GM20000 (cell line): ENCODE data around the gene KDF1.

Experiments used
- DNase-seq: peaks from one replicate; pipeline ENCODE4 v3.0.0; 2012; ENCODE audit warnings: low spot score
- TF ChIP-seq, protein P1 (sequence below): IDR thresholded peaks from 2 replicates; pipeline ENCODE4 v1.5.1; 2012; ENCODE audit warnings: mild to moderate bottlenecking, control low read depth; ENCODE audit errors: extremely low read depth, missing control alignments

Gene KDF1

DNA sequence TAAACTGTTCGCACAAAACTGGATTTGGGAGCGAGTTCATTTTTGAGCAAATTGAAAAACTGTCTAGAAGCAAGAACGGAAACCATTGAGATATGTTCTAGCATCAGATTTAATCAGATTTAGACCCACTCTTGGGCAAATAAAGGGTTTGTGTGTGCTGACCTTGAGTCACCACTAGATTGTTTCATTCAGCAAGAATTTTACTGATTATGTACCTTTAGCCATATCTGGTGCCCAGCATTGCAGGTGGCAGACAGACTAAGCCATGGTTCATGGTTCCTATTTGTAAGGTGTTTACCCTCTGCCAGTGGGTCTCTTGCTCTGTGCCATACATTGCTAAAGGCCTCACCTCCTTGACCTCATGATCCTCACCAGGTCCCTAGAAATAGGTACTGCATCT lies 37.4 kb downstream of the KDF1 start:
- DNase-seq, result no peak
- TF ChIP-seq, protein P1, sequence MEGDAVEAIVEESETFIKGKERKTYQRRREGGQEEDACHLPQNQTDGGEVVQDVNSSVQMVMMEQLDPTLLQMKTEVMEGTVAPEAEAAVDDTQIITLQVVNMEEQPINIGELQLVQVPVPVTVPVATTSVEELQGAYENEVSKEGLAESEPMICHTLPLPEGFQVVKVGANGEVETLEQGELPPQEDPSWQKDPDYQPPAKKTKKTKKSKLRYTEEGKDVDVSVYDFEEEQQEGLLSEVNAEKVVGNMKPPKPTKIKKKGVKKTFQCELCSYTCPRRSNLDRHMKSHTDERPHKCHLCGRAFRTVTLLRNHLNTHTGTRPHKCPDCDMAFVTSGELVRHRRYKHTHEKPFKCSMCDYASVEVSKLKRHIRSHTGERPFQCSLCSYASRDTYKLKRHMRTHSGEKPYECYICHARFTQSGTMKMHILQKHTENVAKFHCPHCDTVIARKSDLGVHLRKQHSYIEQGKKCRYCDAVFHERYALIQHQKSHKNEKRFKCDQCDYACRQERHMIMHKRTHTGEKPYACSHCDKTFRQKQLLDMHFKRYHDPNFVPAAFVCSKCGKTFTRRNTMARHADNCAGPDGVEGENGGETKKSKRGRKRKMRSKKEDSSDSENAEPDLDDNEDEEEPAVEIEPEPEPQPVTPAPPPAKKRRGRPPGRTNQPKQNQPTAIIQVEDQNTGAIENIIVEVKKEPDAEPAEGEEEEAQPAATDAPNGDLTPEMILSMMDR, result no peak

DNA sequence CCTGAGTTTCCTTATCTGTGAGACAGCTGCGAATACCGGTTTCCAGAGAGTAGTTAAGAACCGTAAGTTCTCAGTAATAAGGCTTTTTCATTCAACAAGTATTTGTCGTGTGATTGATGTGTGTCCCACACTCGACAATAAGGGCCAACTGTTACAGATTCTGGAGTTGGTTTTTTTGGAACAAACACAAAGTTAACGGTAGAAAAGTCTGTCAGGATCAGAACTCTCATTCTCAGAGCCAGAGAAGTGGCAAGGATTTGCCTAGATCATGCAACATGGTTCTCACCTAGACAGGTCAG lies 37.9 kb downstream of the KDF1 start:
- TF ChIP-seq, protein P1, result no peak
- no peak for DNase-seq

DNA sequence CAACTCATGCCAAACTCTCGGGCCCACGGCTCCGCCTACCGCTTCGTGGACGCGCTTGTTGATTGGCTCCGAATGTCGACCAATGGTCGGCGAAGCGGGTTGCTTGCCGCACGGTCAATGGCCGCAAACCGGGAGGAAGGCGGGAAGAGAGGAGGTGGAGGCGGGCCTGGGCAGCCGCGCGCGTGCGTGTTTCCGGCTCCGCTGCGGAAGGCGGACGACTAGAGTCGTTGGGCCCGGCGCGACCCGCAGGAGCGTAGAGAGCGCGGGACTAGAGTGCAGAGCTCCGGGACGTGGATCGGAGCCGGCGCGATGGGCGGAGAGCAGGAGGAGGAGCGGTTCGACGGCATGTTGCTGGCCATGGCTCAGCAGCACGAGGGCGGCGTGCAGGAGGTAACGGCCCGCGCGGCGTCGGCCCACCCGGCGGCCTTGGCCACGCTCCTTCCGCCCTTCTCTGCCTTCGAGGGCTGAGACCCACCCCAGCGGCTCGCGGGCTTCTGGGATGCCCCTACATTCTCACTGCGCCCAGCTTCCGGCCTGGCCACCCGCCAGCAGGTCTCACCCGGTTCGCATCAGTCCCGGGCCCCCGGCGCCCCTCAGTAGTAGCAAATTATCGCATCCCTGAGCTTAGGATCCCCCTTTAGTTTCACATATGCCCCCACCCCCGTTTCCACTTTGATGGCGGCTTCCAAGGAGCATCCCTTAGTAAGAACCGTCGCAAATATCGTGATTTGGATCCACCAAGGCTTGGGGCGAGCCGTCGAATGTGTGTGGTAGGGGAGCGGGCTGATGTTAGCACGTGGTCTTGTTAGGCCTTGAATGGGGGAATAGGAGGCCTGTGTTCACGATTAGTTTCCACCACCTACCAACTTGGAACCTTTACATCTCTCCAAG lies 38.5 kb downstream of the KDF1 start, which contains the start of gene NUDC:
NUDC (plus strand) TSS at position 204 of the 891 bp plus-strand sequence; CDS start at position 310, 106 bp downstream.
- DNase-seq, result peak; percentile 97
- TF ChIP-seq, protein P1, result no peak

DNA sequence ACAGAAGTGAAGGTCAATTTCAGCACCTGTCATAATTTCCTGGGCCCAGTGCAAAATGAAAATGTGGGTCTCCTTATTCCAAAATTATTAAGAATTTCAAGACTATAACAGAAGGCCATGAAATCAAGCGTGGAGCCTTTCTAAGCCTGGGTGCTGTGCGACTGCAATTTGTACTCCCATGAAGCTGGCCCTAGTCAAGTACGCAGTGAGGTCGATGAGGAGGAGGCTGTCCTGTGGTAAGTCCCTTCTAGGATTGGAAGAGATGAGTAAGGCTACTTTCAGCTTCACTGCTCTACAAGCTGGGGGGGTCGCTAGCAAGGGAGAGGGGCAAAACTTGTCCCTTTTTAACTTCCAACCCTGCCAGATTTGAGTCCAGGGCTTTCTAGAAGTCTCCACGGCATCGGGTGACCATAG lies 39.1 kb downstream of the KDF1 start:
- TF ChIP-seq, protein P1, result no peak
- DNase-seq, result no peak

DNA sequence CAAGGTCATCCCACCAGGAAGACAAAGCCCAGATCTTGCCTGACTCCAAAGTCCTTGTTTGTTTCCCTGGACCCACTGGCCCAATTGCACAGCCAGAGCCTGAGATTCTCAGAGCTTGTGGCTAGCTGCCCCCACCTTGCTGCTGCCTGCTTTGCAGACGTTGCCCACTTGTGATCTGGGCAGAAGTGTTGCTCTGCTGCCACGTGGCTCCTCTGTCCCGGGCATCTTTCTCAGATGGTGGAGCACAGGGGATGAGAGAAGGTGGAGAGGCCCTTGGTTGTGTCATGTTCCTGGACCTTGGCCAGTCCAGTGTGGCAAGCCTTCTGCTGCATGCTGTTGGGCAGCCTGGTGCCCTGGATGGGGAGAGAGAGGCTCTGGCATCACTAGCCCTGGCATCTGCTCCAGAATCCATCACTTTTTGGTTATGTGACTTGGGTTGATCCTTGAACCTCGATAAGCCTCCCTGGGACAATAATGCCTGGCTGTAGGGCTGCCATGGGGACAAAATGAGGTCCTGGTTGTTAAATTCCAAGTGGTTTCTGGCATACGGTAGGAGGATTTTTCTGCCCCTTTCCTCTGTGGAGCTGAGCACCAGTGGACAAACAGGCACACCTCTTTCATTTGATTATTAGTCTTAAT lies 44.9 kb downstream of the KDF1 start:
- TF ChIP-seq, protein P1, result no peak
- no peak for DNase-seq

DNA sequence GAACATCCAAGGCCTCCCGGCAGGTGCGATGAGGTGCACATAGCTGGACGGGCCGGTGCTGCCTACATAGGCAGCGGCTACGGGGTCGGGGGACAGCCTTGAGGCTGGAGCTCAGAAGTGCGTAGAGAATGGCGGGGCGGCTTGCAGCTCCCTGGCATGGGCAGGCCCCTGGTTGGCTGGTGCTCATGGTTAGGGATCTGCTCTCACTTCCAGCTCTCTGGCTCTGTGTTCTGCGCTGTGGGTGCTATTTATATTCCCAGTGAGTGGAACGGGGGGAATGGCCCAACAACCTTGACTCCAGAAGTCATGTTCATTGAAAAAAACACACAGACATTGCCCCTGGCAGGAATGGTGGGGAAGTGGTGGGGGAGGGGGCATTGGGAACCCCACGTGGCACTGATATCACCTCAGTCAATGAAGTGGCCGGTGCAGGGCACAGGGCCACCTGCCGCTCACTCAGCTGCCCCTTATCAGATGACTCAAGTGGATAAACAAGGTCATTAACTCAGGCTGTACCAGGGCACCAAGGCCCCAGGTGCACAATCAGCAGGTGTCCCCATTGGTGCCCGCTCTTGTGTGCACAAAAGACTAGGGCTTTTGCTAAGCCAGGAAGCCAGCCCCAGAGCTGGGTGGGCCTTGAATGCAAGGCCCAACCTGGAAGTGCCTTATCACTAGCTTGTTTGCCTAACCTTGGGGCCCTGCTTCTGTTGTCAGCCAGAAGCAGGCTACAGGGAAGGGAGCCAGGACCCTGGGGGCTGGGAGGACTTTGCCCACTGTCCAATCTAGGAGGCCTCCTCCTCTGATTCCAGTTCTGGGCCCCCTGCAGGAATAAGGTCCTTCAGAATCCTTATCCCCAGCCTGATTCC lies 46.3 kb downstream of the KDF1 start, which contains the start of gene NR0B2:
NR0B2 (minus strand) TSS at position 222 of the 866 bp plus-strand sequence; CDS start at position 187, 35 bp downstream.
- TF ChIP-seq, protein P1, result no peak
- no peak for DNase-seq
